HG03108 (cell line): Measurements from ENCODE around the gene SMTNL2.
"Not testable (repeated sequence)": the region's sequence is repeated elsewhere in the genome, so short reads cannot be mapped to it uniquely, and the experiment has no call there.

Experiments used
- ATAC-seq: cut with Tn5 transposase; IDR thresholded peaks from one replicate; pipeline ENCODE4 v1.9.1; 2021; ENCODE audit warnings: moderate library complexity; ENCODE audit not compliant: unreplicated experiment

Gene SMTNL2

GRCh38 chr17:4600563-4600962 is 16.2 kb downstream of the SMTNL2 start:
- ATAC-seq = no peak

GRCh38 chr17:4601326-4601725 is 17.0 kb downstream of the SMTNL2 start:
- no peak for ATAC-seq

- ATAC-seq = no peak
Observed at GRCh38 chr17:4602041-4602440, 17.7 kb downstream of the SMTNL2 start.

GRCh38 chr17:4604111-4604644 is 19.8 kb downstream of the SMTNL2 start:
- no peak for ATAC-seq

- not testable (repeated sequence) for ATAC-seq
Observed at GRCh38 chr17:4604736-4605135, 20.4 kb downstream of the SMTNL2 start.

- no peak for ATAC-seq
Observed at GRCh38 chr17:4605826-4606225, 21.5 kb downstream of the SMTNL2 start.

- ATAC-seq = no peak
Observed at GRCh38 chr17:4607261-4607741, 23.0 kb downstream of the SMTNL2 start.

GRCh38 chr17:4607773-4608187 is 23.5 kb downstream of the SMTNL2 start:
- no peak for ATAC-seq

GRCh38 chr17:4609761-4610160 is 25.4 kb downstream of the SMTNL2 start:
- no peak for ATAC-seq

- no peak for ATAC-seq
Observed at GRCh38 chr17:4610162-4610561, 25.8 kb downstream of the SMTNL2 start.

GRCh38 chr17:4610656-4611055 is 26.3 kb downstream of the SMTNL2 start:
- ATAC-seq = no peak

GRCh38 chr17:4616476-4616875 is 32.1 kb downstream of the SMTNL2 start:
- no peak for ATAC-seq

GRCh38 chr17:4617090-4617489 is 32.8 kb downstream of the SMTNL2 start:
- ATAC-seq = no peak

- ATAC-seq = no peak
Observed at GRCh38 chr17:4617590-4618351, 33.4 kb downstream of the SMTNL2 start.

GRCh38 chr17:4620531-4621101 is 36.3 kb downstream of the SMTNL2 start:
- ATAC-seq = no peak

- ATAC-seq = no peak
Observed at GRCh38 chr17:4622375-4622774, 38.0 kb downstream of the SMTNL2 start.

- ATAC-seq = no peak
Observed at GRCh38 chr17:4623249-4623648, 38.9 kb downstream of the SMTNL2 start.

- not testable (repeated sequence) for ATAC-seq
Observed at GRCh38 chr17:4624451-4624911, 40.2 kb downstream of the SMTNL2 start.

GRCh38 chr17:4625181-4625617 is 40.9 kb downstream of the SMTNL2 start:
- ATAC-seq = no peak

GRCh38 chr17:4626734-4627256 is 42.5 kb downstream of the SMTNL2 start:
- no peak for ATAC-seq

GRCh38 chr17:4631431-4631830 is 47.1 kb downstream of the SMTNL2 start:
- no peak for ATAC-seq
